ENCODE results near the gene SYCP3.
A peak's percentile ranks its signal among the peaks of the same experiment; 100 is the strongest.

Gene SYCP3

DNA sequence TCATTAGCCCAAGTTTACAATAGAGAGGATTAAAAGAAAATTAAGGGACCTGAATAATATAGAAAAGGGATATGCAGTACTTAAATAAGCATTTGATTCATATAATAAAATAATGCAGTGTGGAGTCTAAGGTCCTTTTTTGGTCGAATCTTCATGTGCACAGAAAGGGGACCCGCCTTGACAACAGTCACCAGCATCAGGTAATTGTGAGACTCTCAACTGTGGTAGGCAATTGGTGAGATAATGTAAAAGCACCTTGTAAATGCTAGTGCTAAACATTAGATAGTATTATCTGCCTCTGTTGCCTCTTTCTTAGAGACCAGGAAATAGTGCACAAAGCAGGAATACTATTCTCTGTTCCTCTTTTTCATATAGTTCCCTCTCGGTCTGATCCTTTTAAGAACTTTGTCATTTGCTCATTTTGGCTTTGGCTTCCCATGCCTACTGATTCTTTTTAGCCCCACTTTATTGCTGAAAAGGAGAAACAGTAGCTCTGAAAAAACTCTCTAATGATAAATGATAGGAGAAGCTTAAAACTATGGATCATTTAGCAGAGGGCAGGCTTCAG is 24.3 kb downstream of the SYCP3 start:
- H3K9me3 ChIP-seq: no peaks in the 10 kb centered on the region
- peaks cover 2 to 11% of the 10 kb centered on the region in 2 experiments for H3K4me1 ChIP-seq (ENCODE audit: control insufficient read depth in 1 of 2, insufficient read depth in 1 of 2, low read depth in 1 of 2, low read length in 1 of 2)
- no peaks in the 10 kb centered on the region for H3K27me3 ChIP-seq
- H3K27ac ChIP-seq: peak overlapping the region; percentile 46
- TF ChIP-seq, protein P1, sequence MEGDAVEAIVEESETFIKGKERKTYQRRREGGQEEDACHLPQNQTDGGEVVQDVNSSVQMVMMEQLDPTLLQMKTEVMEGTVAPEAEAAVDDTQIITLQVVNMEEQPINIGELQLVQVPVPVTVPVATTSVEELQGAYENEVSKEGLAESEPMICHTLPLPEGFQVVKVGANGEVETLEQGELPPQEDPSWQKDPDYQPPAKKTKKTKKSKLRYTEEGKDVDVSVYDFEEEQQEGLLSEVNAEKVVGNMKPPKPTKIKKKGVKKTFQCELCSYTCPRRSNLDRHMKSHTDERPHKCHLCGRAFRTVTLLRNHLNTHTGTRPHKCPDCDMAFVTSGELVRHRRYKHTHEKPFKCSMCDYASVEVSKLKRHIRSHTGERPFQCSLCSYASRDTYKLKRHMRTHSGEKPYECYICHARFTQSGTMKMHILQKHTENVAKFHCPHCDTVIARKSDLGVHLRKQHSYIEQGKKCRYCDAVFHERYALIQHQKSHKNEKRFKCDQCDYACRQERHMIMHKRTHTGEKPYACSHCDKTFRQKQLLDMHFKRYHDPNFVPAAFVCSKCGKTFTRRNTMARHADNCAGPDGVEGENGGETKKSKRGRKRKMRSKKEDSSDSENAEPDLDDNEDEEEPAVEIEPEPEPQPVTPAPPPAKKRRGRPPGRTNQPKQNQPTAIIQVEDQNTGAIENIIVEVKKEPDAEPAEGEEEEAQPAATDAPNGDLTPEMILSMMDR (IDR thresholded peaks at IDR 0.05): no peak
- H3K4me3 ChIP-seq (ENCODE audit: low read depth in 1 of 2, low read length in 1 of 2): no peak overlapping the region
- peaks cover 5% of the 10 kb centered on the region for H3K36me3 ChIP-seq

DNA sequence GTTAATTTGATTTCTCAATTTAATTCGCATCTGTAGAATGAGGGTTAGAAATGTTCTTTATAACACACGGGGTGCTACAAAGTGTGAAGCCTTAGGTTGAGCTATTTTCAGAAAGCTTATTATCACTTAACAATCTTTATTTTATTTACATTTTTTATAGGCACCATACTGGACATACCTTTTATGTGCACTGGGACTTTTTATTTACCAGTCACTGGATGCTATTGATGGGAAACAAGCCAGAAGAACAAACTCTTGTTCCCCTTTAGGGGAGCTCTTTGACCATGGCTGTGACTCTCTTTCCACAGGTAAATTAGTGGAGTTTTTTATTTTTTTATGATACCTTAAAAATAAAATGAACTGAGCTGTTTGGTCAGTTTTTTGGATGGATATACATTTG is 25.3 kb downstream of the SYCP3 start:
- H3K9me3 ChIP-seq: no peaks in the 10 kb centered on the region
- TF ChIP-seq, protein P1 (IDR thresholded peaks at IDR 0.05): no peak
- no peak overlapping the region for H3K4me3 ChIP-seq (ENCODE audit: low read depth in 1 of 2, low read length in 1 of 2)
- H3K27ac ChIP-seq: no peak overlapping the region
- H3K36me3 ChIP-seq: peaks cover 5% of the 10 kb centered on the region
- peaks cover 2 to 11% of the 10 kb centered on the region in 2 experiments for H3K4me1 ChIP-seq (ENCODE audit: control insufficient read depth in 1 of 2, insufficient read depth in 1 of 2, low read depth in 1 of 2, low read length in 1 of 2)
- no peaks in the 10 kb centered on the region for H3K27me3 ChIP-seq

DNA sequence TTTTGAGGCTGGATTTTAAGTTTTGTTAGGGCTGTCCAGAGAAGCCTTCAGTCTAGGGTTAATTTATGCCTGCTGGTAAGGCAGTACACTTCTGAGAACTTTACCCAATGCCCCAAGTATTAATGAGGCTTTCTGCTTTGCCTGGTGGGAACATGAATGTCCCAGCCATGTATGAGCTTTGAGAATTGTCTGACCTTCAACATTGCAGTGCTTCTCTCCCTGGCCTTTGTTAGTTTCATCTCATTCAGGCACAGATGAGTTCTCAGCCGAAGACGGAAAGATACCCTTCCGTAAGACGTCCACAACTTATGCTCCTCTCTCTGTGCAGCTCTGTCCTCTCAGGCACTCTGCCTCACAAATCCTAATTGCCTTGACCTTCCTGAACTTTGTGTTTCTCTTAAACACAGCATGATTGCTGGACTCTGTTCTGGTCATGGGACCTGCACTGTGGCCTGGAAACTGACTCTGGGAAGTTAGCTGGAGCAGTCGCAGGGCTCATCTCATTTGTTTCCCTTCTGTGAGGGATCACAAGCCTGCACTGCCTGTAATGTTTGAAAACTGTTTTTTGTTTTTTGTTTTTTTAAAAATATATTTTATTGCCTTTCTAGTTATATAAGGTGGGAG is 26.1 kb downstream of the SYCP3 start:
- Histone ChIP-seq H3K27me3 (no peaks in the 10 kb centered on the region), H3K4me1 (ENCODE audit: control insufficient read depth in 1 of 2, insufficient read depth in 1 of 2, low read depth in 1 of 2, low read length in 1 of 2) (peaks cover 2 to 11% of the 10 kb centered on the region in 2 experiments), H3K27ac (no peak overlapping the region), H3K36me3 (peaks cover 3% of the 10 kb centered on the region), H3K4me3 (ENCODE audit: low read depth in 1 of 2, low read length in 1 of 2) (no peak overlapping the region), H3K9me3 (no peaks in the 10 kb centered on the region)
- TF ChIP-seq, protein P1 (IDR thresholded peaks at IDR 0.05): no peak

DNA sequence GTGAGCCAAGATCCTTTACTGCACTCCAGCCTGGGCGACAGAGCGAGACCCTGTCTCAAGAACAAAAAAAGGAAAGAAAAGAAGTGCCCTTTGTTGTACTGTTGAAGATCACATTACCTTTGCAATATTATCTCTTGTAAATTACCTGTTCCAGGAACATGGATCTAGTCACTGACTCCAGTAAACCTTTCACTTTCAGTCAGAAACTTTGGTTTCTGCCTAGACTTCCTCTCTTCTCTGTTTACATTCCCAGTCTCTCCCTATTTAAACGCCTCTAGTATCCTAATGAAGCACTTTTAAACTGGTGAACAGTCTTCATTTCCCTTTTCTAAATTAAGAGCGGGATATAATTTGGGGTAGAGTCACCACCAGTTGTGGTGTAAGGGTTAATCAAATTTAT is 29.0 kb downstream of the SYCP3 start:
- Histone ChIP-seq H3K9me3 (no peaks in the 10 kb centered on the region), H3K4me1 (ENCODE audit: control insufficient read depth in 1 of 2, insufficient read depth in 1 of 2, low read depth in 1 of 2, low read length in 1 of 2) (peaks cover 2 to 9% of the 10 kb centered on the region in 2 experiments), H3K36me3 (no peaks in the 10 kb centered on the region), H3K27me3 (no peaks in the 10 kb centered on the region), H3K27ac (no peak overlapping the region), H3K4me3 (ENCODE audit: low read depth in 1 of 2, low read length in 1 of 2) (no peak overlapping the region)
- TF ChIP-seq, protein P1 (IDR thresholded peaks at IDR 0.05): no peak

DNA sequence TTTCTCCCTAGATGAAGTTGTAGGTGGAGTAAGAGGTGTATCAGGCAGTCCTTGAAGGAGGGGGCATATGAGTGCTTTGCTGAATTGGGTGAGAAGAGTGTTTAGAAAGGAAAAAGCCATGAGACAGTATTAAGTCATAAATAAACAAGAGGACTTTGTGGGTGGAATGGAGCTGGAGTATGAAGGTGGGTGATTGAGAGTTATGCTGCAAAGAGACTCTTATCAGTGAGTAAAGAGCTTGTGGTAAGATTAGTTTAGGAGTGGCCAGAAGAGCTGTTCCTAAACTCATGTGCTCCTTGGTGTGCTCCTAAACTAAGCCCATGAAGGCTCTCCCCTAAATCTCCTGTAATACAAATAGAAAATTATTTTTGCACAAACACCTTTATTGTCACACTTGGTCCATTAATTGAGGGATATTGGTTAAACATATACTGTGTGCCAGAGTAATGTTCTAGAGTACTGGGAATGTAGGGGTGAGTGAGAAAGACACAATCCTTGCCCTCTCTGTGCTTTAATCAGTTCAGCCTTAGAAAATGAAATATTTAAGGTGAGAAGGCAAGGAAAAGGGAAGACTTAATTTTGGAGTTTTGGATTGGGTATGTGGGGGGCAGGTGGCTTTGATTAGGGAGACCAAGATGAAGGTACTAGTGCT is 32.0 kb downstream of the SYCP3 start:
- H3K27ac ChIP-seq: peak overlapping the region; percentile 19
- H3K9me3 ChIP-seq: no peaks in the 10 kb centered on the region
- H3K4me3 ChIP-seq (ENCODE audit: low read depth in 1 of 2, low read length in 1 of 2): no peak overlapping the region
- TF ChIP-seq, protein P1 (IDR thresholded peaks at IDR 0.05): no peak
- no peaks in the 10 kb centered on the region for H3K4me1 ChIP-seq (ENCODE audit: control insufficient read depth in 1 of 2, insufficient read depth in 1 of 2, low read depth in 1 of 2, low read length in 1 of 2)
- no peaks in the 10 kb centered on the region for H3K36me3 ChIP-seq
- no peaks in the 10 kb centered on the region for H3K27me3 ChIP-seq

Data from neutrophil (primary cell).